ENCODE measurements around the gene LRP5. TPM values are rescaled to one million over a fixed set of nuclear protein-coding genes. Genes with fewer than 3 reads are reported as not detected.

Gene LRP5
- total and polyA plus RNA-seq, 9 of the 15 experiments (the other 6 are each of a cell fraction or from before 2014, with no cell fraction given): 0.48 to 44.2 (median 13.5) TPM

- TF ChIP-seq PBX2 (CRISPR knock-in tag; IDR thresholded peaks at IDR 0.05; ENCODE audit: low read depth): no peak
- TF ChIP-seq PBX2 (tag; conservative IDR thresholded peaks at IDR 0.05; ENCODE audit: low read depth): no peak
- no peak for TF ChIP-seq ZNF551 (CRISPR knock-in tag; IDR thresholded peaks at IDR 0.05)
- TF ChIP-seq ZNF174 (CRISPR knock-in tag; IDR thresholded peaks at IDR 0.05): no peak
Measured at GRCh38 chr11:68423481-68423880, 111.1 kb downstream of the LRP5 start (continued).

GRCh38 chr11:68424101-68424632, 111.8 kb downstream of the LRP5 start:
- no peak for FAIRE-seq
- no peaks in the 10 kb centered on the region for H3K27me3 ChIP-seq (ENCODE audit: control insufficient read depth in 2 of 2, insufficient read depth in 2 of 2, low read length in 2 of 2)
- peaks cover 62% of the 10 kb centered on the region for H3K36me3 ChIP-seq (ENCODE audit: control insufficient read depth, insufficient read depth, low read length)
- intact Hi-C loops (cut with micrococcal nuclease): no loop called here
- in situ Hi-C loops (cut with MboI): no loop called here
- ChIA-PET POLR2A (interaction anchor here (0.7 to 0.8 kb wide), 2 partner anchors 124 to 290 kb away, joined by 3 to 4 read pairs; no protein-coding TSS in a partner anchor), CTCF (ENCODE audit: low intra/inter-chr PET ratio) (no interaction called here)
- H4K20me1 ChIP-seq (replicated peaks; ENCODE audit: control insufficient read depth, insufficient read depth, low read length): no peaks in the 10 kb centered on the region
- no TSS peak for BruUV-seq (replicated peaks)
- no peak for DNase-seq (ENCODE audit: extremely low read depth in 1 of 4, low spot score in 3 of 4)
- H2AFZ ChIP-seq (ENCODE audit: low read depth, low read length): no peak overlapping the region
- no peak overlapping the region for H3K4me2 ChIP-seq (ENCODE audit: insufficient read depth, low read length)
- no peak for TF ChIP-seq XRCC5 (IDR thresholded peaks at IDR 0.05; ENCODE audit: low read depth, low read length)
- TF ChIP-seq TEAD4 (IDR thresholded peaks at IDR 0.05; ENCODE audit: low read length): no peak
- no peak for TF ChIP-seq TEAD4 (CRISPR knock-in tag; IDR thresholded peaks at IDR 0.05; ENCODE audit: borderline replicate concordance)
- no peak for TF ChIP-seq E4F1 (CRISPR knock-in tag; IDR thresholded peaks at IDR 0.05; ENCODE audit: borderline replicate concordance)
- TF ChIP-seq MCM5 (IDR thresholded peaks at IDR 0.05; ENCODE audit: low read depth): no peak
- TF ChIP-seq SMAD4 (CRISPR knock-in tag; conservative IDR thresholded peaks at IDR 0.05): no peak
- no peak for TF ChIP-seq POLR2B (IDR thresholded peaks at IDR 0.05; ENCODE audit: low read depth, partially characterized antibody)
- H3K79me2 ChIP-seq (ENCODE audit: control insufficient read depth, insufficient read depth, low read length): no peaks in the 10 kb centered on the region
- ATAC-seq: no peak
- 96% methylated on average over 14 of the region's 19 CpGs for WGBS (ENCODE audit: insufficient coverage, low coverage, missing lambda C conversion rate)
- peaks cover 6 to 11% of the 10 kb centered on the region in 2 experiments; a peak in 3 of 5 replicates for H3K4me1 ChIP-seq (replicated peaks in 1 of 2; ENCODE audit: control insufficient read depth in 2 of 2, insufficient read depth in 2 of 2, low read length in 2 of 2)
- peaks cover 5% of the 10 kb centered on the region for H3K9me1 ChIP-seq (ENCODE audit: control insufficient read depth, insufficient read depth, low read length)
- H3K4me3 ChIP-seq: no peak overlapping the region
- H3K9me3 ChIP-seq (replicated peaks; ENCODE audit: control insufficient read depth, insufficient read depth, low read depth, low read length): no peaks in the 10 kb centered on the region
- no peak overlapping the region for H3K9ac ChIP-seq (ENCODE audit: insufficient read depth in 1 of 2, low read depth in 2 of 2, low read length in 2 of 2)
- H3K27ac ChIP-seq (ENCODE audit: extremely low read depth, low read depth, low read length): no peak overlapping the region

Measured in K562 (cell line).